Measurements from ENCODE around the gene FIBCD1. TPM values are rescaled to one million over a fixed set of nuclear protein-coding genes. Genes with fewer than 3 reads are reported as not detected.

FIBCD1 gene
- total and polyA plus RNA-seq, 9 of the 15 experiments (the other 6 are each of a cell fraction or from before 2014, with no cell fraction given), result 0.53 to 1.2 (median 0.95) TPM; not detected in 4

- no peak for TF ChIP-seq FOXK2 (conservative IDR thresholded peaks at IDR 0.05 in 1 of 2, IDR thresholded peaks at IDR 0.05 in 1 of 2; ENCODE audit: low read depth in 2 of 2)
- no peak for TF ChIP-seq ZNF146 (CRISPR knock-in tag; IDR thresholded peaks at IDR 0.05; ENCODE audit: unreplicated experiment)
Observed at GRCh38 chr9:130858739-130859705, 80.0 kb downstream of the FIBCD1 start (continued).

- no peak overlapping the region for H2AFZ ChIP-seq (ENCODE audit: low read depth, low read length)
- no peaks in the 10 kb centered on the region for H3K79me2 ChIP-seq (ENCODE audit: control insufficient read depth, insufficient read depth, low read length)
- H3K27me3 ChIP-seq (ENCODE audit: control insufficient read depth in 2 of 2, insufficient read depth in 2 of 2, low read length in 2 of 2), result no peaks in the 10 kb centered on the region
- no peak for TF ChIP-seq HMGN3 (IDR thresholded peaks at IDR 0.05; ENCODE audit: borderline replicate concordance, extremely low read depth, insufficient read length, low read depth, low read length)
- no peak for TF ChIP-seq BRF1 (IDR thresholded peaks at IDR 0.05; ENCODE audit: borderline replicate concordance, extremely low read depth, insufficient read length)
- TF ChIP-seq JUND (IDR thresholded peaks at IDR 0.05; ENCODE audit: borderline replicate concordance, low read depth, low read length), result no peak
- TF ChIP-seq JUND (tag; IDR thresholded peaks at IDR 0.05; ENCODE audit: borderline replicate concordance, low read depth, low read length), result no peak
- TF ChIP-seq ZNF165 (CRISPR knock-in tag; IDR thresholded peaks at IDR 0.05; ENCODE audit: borderline replicate concordance), result no peak
- TF ChIP-seq SMARCB1 (IDR thresholded peaks at IDR 0.05; ENCODE audit: insufficient read length, low read depth), result no peak
- TF ChIP-seq HEY1 (CRISPR knock-in tag; IDR thresholded peaks at IDR 0.05; ENCODE audit: borderline replicate concordance), result no peak
- TF ChIP-seq, protein P1, sequence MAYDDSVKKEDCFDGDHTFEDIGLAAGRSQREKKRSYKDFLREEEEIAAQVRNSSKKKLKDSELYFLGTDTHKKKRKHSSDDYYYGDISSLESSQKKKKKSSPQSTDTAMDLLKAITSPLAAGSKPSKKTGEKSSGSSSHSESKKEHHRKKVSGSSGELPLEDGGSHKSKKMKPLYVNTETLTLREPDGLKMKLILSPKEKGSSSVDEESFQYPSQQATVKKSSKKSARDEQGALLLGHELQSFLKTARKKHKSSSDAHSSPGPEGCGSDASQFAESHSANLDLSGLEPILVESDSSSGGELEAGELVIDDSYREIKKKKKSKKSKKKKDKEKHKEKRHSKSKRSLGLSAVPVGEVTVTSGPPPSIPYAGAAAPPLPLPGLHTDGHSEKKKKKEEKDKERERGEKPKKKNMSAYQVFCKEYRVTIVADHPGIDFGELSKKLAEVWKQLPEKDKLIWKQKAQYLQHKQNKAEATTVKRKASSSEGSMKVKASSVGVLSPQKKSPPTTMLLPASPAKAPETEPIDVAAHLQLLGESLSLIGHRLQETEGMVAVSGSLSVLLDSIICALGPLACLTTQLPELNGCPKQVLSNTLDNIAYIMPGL (CRISPR knock-in tag; IDR thresholded peaks at IDR 0.05), result peak; percentile 93
- TF ChIP-seq SLC30A9 (CRISPR knock-in tag; IDR thresholded peaks at IDR 0.05), result no peak
- no peak for TF ChIP-seq CHD2 (IDR thresholded peaks at IDR 0.05; ENCODE audit: low read depth, low read length)
- TF ChIP-seq, protein P2, sequence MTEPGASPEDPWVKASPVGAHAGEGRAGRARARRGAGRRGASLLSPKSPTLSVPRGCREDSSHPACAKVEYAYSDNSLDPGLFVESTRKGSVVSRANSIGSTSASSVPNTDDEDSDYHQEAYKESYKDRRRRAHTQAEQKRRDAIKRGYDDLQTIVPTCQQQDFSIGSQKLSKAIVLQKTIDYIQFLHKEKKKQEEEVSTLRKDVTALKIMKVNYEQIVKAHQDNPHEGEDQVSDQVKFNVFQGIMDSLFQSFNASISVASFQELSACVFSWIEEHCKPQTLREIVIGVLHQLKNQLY (CRISPR knock-in tag; conservative IDR thresholded peaks at IDR 0.05), result peak in 1 of 2 experiments; percentile 70; a peak in 1 of 4 replicates
- no peak overlapping the region for H3K4me3 ChIP-seq
- in situ Hi-C loops (cut with MboI) (no loop called here), intact Hi-C loops (cut with micrococcal nuclease) (no loop called here)
- peak overlapping the region in 1 of 2 experiments; percentile 22; a peak in 2 of 4 replicates for H3K9ac ChIP-seq (ENCODE audit: insufficient read depth in 1 of 2, low read depth in 2 of 2, low read length in 2 of 2)
- peaks cover 45% of the 10 kb centered on the region for H4K20me1 ChIP-seq (replicated peaks; ENCODE audit: control insufficient read depth, insufficient read depth, low read length)
- BruUV-seq (replicated peaks), result no TSS peak
- FAIRE-seq, result no peak
- peaks cover 10% of the 10 kb centered on the region in 2 experiments for H3K4me1 ChIP-seq (replicated peaks in 1 of 2; ENCODE audit: control insufficient read depth in 2 of 2, insufficient read depth in 2 of 2, low read length in 2 of 2)
- POLR2A ChIA-PET, result interaction anchor here (0.6 to 2.4 kb wide), 33 partner anchors 8 to 239 kb away, joined by 3 to 17 read pairs (median 4); partner anchors contain the start of genes ABL1 and AIF1L
- no peak for ATAC-seq
- peaks cover 68% of the 10 kb centered on the region for H3K36me3 ChIP-seq (ENCODE audit: control insufficient read depth, insufficient read depth, low read length)
- H3K9me1 ChIP-seq (ENCODE audit: control insufficient read depth, insufficient read depth, low read length), result peaks cover 13% of the 10 kb centered on the region
- no peak overlapping the region for H3K4me2 ChIP-seq (ENCODE audit: insufficient read depth, low read length)
- no peaks in the 10 kb centered on the region for H3K9me3 ChIP-seq (replicated peaks; ENCODE audit: control insufficient read depth, insufficient read depth, low read depth, low read length)
- no peak overlapping the region for H3K27ac ChIP-seq (ENCODE audit: extremely low read depth, low read depth, low read length)
- WGBS (ENCODE audit: insufficient coverage, low coverage, missing lambda C conversion rate), result 80% methylated on average over 22 of the region's 22 CpGs
- CTCF ChIA-PET (ENCODE audit: low intra/inter-chr PET ratio), result interaction anchor here (0.6 to 15.1 kb wide), 3 partner anchors 10 to 87 kb away, joined by 3 to 636 read pairs (median 4); no protein-coding TSS in a partner anchor
- DNase-seq (ENCODE audit: extremely low read depth in 1 of 4, low spot score in 3 of 4), result peak in 2 of 4 experiments; percentile 59 to 60
Observed at GRCh38 chr9:130857864-130858738, 80.9 kb downstream of the FIBCD1 start.

All from K562 (cell line).